Sigmoid colon (tissue), 4 donors: ENCODE results near the gene FAM227A.

Experiments used
- CTCF ChIP-seq, 4 experiments: fragments of 450-650 bp in 3 of 4; fragments of 200-600 bp in 1 of 4; IDR thresholded peaks; one replicate each; pipeline ENCODE4 v1.5.1; 2016 to 2019; ENCODE audit warnings: antibody characterized with exemption in 4 of 4, mild to moderate bottlenecking in 3 of 4, moderate library complexity in 2 of 4
- POLR2AphosphoS5 ChIP-seq, 4 donors: sonication (generic); formaldehyde crosslinking; IDR thresholded peaks; one replicate each; pipeline ENCODE4 v1.6.1; 2017; ENCODE audit warnings: antibody characterized with exemption in 4 of 4

DNA sequence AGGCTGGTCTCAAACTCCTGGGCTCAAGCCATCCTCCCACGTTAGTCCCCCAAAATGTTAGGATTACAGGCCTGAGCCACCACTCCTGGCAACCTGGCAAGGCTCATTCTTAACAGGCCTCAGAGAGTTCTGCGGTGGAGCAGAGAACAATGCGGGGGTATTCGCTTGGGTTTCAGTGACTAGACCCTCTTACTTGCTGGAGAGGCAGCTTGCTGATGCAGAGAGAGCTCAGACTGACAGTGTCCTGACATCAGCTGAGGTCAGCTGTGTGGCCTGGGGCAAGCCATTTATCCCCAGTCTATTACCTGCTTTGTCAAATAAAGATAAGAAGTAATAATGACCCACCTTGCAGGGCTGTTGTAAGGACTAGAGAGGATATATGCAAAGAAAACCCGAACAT, 46.0 kb downstream of the FAM227A start:
- TF ChIP-seq POLR2AphosphoS5 (IDR thresholded peaks at IDR 0.05) = no peak
- no peak for TF ChIP-seq CTCF (IDR thresholded peaks at IDR 0.05)
